HCT116 (cell line): ENCODE results near the gene ITM2B. TPM values are rescaled to one million over a fixed set of nuclear protein-coding genes. Genes with fewer than 3 reads are reported as not detected.

ENCODE experiments used
- ATAC-seq: fragments of 200-7000 bp; cut with Tn5 transposase; 2 replicates; pipeline ENCODE4 v1.9.1; 2020; ENCODE audit warnings: mild to moderate bottlenecking, moderate library complexity
- BruUV-seq: library from RNA; stranded (reverse); fragments of 400-500 nt; replicated peaks from 2 replicates; lab custom pipeline; 2021; lab: Mats Ljungman, UMichigan
- CTCF ChIA-PET: fragments of 300-600 bp; sonication (Branson Sonifier 250); formaldehyde crosslinking; loops from one replicate; lab custom pipeline; 2021; ENCODE audit warnings: antibody characterized with exemption; lab: Charles Lee
- POLR2A ChIA-PET: fragments of 300-600, 350-600 bp; sonication (Branson Sonifier 250); formaldehyde crosslinking; loops from one replicate; lab custom pipeline; 2021; ENCODE audit warnings: antibody characterized with exemption; lab: Charles Lee
- RAD21 ChIA-PET, 2 experiments: fragments of 300-600 bp; sonication (Branson Sonifier 250); formaldehyde crosslinking; loops; one replicate each; lab custom pipeline; 2023; ENCODE audit warnings: low total read pairs in 2 of 2; ENCODE audit not compliant: uncharacterized antibody in 2 of 2, unreplicated experiment in 2 of 2, low non-redundant PET in 1 of 2; lab: Charles Lee
- DNase-seq: peaks from one replicate; pipeline ENCODE4 v3.0.0-alpha.2; 2010; ENCODE audit warnings: low read depth, low spot score
- H2AFZ ChIP-seq: fragments of 200-600 bp; shearing (Covaris generic), sonication (generic); 2 replicates; pipeline ENCODE4 v1.6.1; 2017; ENCODE audit warnings: low read depth, mixed run types, mixed read lengths, antibody characterized with exemption, low read length; ENCODE audit not compliant: poor library complexity, severe bottlenecking
- H3K27ac ChIP-seq: 2 replicates; pipeline ENCODE4 v1.5.1; 2012; ENCODE audit warnings: low read depth, low read length
- H3K27me3 ChIP-seq: fragments of 200-600 bp; sonication (generic); 2 replicates; pipeline ENCODE4 v1.6.1; 2016; ENCODE audit warnings: mixed run types, low read length, mixed read lengths; ENCODE audit not compliant: insufficient read depth
- H3K36me3 ChIP-seq, 2 experiments: fragments of 200-500 bp in 1 of 2; fragments of 200-600 bp in 1 of 2; sonication (Bioruptor generic) in 1 of 2; sonication (generic) in 1 of 2; 2 replicates each; pipeline versions ENCODE4 v1.5.1 to v1.6.1; 2014 to 2016; ENCODE audit warnings: low read length in 2 of 2, inconsistent platforms in 1 of 2, mixed read lengths in 1 of 2, mixed run types in 1 of 2; ENCODE audit not compliant: insufficient read depth in 2 of 2, control insufficient read depth in 1 of 2
- H3K4me1 ChIP-seq, 2 experiments: fragments of 200-600 bp in 1 of 2; sonication (generic) in 1 of 2; 2 replicates each; pipeline versions ENCODE4 v1.5.1 to v1.6.1; 2012 to 2017; ENCODE audit warnings: low read length in 2 of 2, inconsistent platforms in 1 of 2, mild to moderate bottlenecking in 1 of 2, mixed read lengths in 1 of 2, mixed run types in 1 of 2, moderate library complexity in 1 of 2; ENCODE audit not compliant: insufficient read depth in 2 of 2, control insufficient read depth in 1 of 2
- H3K4me2 ChIP-seq: fragments of 200-600 bp; sonication (generic); 2 replicates; pipeline ENCODE4 v1.6.1; 2017; ENCODE audit warnings: mixed run types, low read length, mixed read lengths
- H3K4me3 ChIP-seq, 2 experiments: fragments of 200-600 bp in 1 of 2; sonication (generic) in 1 of 2; replicated peaks in 1 of 2; 2 replicates each; pipeline ENCODE4 v1.5.1; 2011 to 2016; ENCODE audit warnings: low read length in 2 of 2, control low read depth in 1 of 2, low read depth in 1 of 2, mild to moderate bottlenecking in 1 of 2, mixed read lengths in 1 of 2, mixed run types in 1 of 2
- H3K79me2 ChIP-seq: fragments of 200-600 bp; sonication (generic); 2 replicates; pipeline ENCODE4 v1.6.1; 2017; ENCODE audit warnings: mild to moderate bottlenecking, mixed run types, low read length, moderate library complexity, mixed read lengths; ENCODE audit not compliant: insufficient read depth
- H3K9ac ChIP-seq: fragments of 200-600 bp; sonication (generic); 2 replicates; pipeline ENCODE4 v1.6.1; 2016; ENCODE audit warnings: low read length, mixed read lengths
- H3K9me2 ChIP-seq: fragments of 200-600 bp; sonication (generic), shearing (Covaris generic); 2 replicates; pipeline ENCODE4 v1.6.1; 2017; ENCODE audit warnings: mixed run types, mild to moderate bottlenecking, moderate library complexity; ENCODE audit not compliant: insufficient read depth
- H3K9me3 ChIP-seq, 2 experiments: fragments of 200-500 bp in 1 of 2; fragments of 200-600 bp in 1 of 2; sonication (Bioruptor generic) in 1 of 2; sonication (generic) in 1 of 2; 2 replicates each; pipeline ENCODE4 v1.6.1; 2014 to 2017; ENCODE audit warnings: low read length in 2 of 2, mixed read lengths in 2 of 2, inconsistent platforms in 1 of 2, low read depth in 1 of 2, mild to moderate bottlenecking in 1 of 2, mixed run types in 1 of 2, moderate library complexity in 1 of 2; ENCODE audit not compliant: control insufficient read depth in 1 of 2, insufficient read depth in 1 of 2
- H4K20me1 ChIP-seq: fragments of 200-600 bp; sonication (generic), shearing (Covaris generic); 2 replicates; pipeline ENCODE4 v1.6.1; 2017; ENCODE audit warnings: mixed run types, mild to moderate bottlenecking, moderate library complexity; ENCODE audit not compliant: insufficient read depth
- CBX3 ChIP-seq: IDR thresholded peaks from 2 replicates; pipeline ENCODE4 v1.6.1; 2012; ENCODE audit warnings: low read depth
- CEBPB ChIP-seq: IDR thresholded peaks from 2 replicates; pipeline ENCODE4 v1.6.1; 2012; ENCODE audit warnings: low read depth
- EGR1 ChIP-seq: IDR thresholded peaks from 2 replicates; pipeline ENCODE4 v1.6.1; 2012; ENCODE audit warnings: low read depth
- EZH2phosphoT487 ChIP-seq: fragments of 200-600 bp; IDR thresholded peaks from 2 replicates; pipeline ENCODE4 v1.6.1; 2018; ENCODE audit warnings: antibody characterized with exemption, borderline replicate concordance
- JUND ChIP-seq: IDR thresholded peaks from 2 replicates; pipeline ENCODE4 v1.6.1; 2012
- RAD21 ChIP-seq: IDR thresholded peaks from 2 replicates; pipeline ENCODE4 v1.6.1; 2012; ENCODE audit warnings: low read depth, mild to moderate bottlenecking
- SIN3A ChIP-seq: IDR thresholded peaks from 2 replicates; pipeline ENCODE4 v1.6.1; 2012; ENCODE audit warnings: low read depth
- SRF ChIP-seq: IDR thresholded peaks from 2 replicates; pipeline ENCODE4 v1.6.1; 2012; ENCODE audit warnings: low read depth
- TCF7L2 ChIP-seq: IDR thresholded peaks from 2 replicates; pipeline ENCODE4 v1.7.0; 2011; ENCODE audit warnings: borderline replicate concordance, inconsistent platforms; ENCODE audit not compliant: insufficient read depth, insufficient read length; ENCODE audit errors: extremely low read depth
- ZNF274 ChIP-seq: fragments of 200-500 bp; sonication (Bioruptor generic); IDR thresholded peaks from 2 replicates; pipeline ENCODE4 v1.6.1; 2014; ENCODE audit warnings: mild to moderate bottlenecking, low read depth, low read length, inconsistent platforms
- intact Hi-C: fragments of 100-400 bp; cut with micrococcal nuclease; formaldehyde crosslinking; loops from 2 replicates; pipeline ENCODE4 v1.10.0; 2022
- total RNA-seq: library from RNA; stranded (reverse); gene quantifications from one replicate; pipeline ENCODE4 v1.2.1, GENCODE V29; 2021; ENCODE audit not compliant: unreplicated experiment
- TF ChIP-seq, protein P1 (sequence below): IDR thresholded peaks from 2 replicates; pipeline ENCODE4 v1.6.1; 2012
- TF ChIP-seq, protein P2 (sequence below): IDR thresholded peaks from 2 replicates; pipeline ENCODE4 v1.6.1; 2012; ENCODE audit warnings: low read depth
- TF ChIP-seq, protein P3 (sequence below), 3 experiments: fragments of 200-600 bp in 1 of 3; sonication (generic) in 1 of 3; IDR thresholded peaks in 2 of 3; conservative IDR thresholded peaks in 1 of 3; 2 replicates each; pipeline ENCODE4 v1.5.1; 2012 to 2017; ENCODE audit warnings: low read depth in 2 of 3, low read length in 2 of 3, antibody characterized with exemption in 1 of 3, borderline replicate concordance in 1 of 3, control low read depth in 1 of 3, mild to moderate bottlenecking in 1 of 3, mixed read lengths in 1 of 3, mixed run types in 1 of 3, moderate library complexity in 1 of 3; ENCODE audit not compliant: insufficient read depth in 1 of 3

ITM2B gene
- total RNA-seq, 1 experiment from 2014 or later, result 124 TPM

DNA sequence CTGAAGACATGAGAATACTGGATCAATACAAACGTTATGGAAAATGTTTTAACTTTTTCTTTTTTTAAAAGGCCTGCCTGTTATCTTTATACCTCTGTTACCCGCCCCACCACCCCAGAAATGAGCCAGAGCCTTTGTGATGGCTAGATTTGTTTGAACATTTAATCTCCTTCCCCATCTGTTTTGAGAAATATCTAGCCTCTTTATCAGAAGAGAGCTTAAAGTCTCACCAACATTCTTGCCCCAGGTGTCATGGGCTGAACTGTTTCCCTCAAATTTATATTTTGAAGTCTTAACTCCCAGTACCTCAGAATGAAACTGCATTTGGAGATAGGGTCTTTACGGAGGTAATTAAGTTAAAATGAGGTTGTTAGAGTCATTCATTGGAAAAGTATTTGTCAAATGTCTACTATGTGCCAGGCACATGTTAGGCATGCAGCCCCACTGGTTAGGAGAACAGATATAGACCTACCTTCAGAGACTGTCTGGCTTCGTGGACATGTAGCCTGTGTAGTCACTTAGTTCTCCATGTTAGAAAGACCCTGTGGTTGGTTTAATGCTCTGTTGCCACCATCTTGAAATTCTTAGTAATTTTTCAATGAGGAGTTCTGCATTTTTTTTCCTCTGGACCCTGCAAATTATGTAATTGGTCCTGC is 64.3 kb downstream of the ITM2B start:
- H3K27me3 ChIP-seq, result no peaks in the 10 kb centered on the region

DNA sequence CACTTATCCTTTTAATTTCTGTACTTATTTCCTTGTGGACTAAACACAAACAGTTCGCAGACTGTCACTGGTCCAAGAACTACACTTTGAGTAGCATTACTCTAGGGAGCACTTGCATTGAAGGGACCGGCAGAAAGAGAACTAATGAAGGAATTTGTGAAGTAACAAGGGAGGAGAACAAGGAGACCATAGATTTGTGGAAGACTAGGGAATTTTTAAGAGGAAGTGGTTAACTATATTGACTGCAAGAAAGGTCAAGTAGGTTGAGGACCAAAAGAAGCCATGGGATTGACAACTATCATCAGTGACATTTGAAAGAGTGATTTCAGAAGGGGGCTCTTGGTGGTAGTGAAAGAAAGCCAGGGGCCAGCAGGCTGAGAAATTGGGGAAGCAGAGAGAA is 66.6 kb downstream of the ITM2B start:
- Histone ChIP-seq H3K9me2 (no peaks in the 10 kb centered on the region), H3K36me3 (no peaks in the 10 kb centered on the region), H3K79me2 (peaks cover 6% of the 10 kb centered on the region), H3K9me3 (no peaks in the 10 kb centered on the region), H3K4me1 (peaks cover 3 to 5% of the 10 kb centered on the region in 2 experiments; a peak in 3 of 4 replicates), H3K27me3 (no peaks in the 10 kb centered on the region), H4K20me1 (no peaks in the 10 kb centered on the region), H3K9ac (no peak overlapping the region), H3K4me2 (no peak overlapping the region), H3K4me3 (no peak overlapping the region), H2AFZ (no peak overlapping the region), H3K27ac (no peak overlapping the region)
- intact Hi-C loops, result no loop called here
- DNase-seq, result no peak
- ChIA-PET CTCF (no interaction called here), POLR2A (no interaction called here), RAD21 (no interaction called here)
- no peak for ATAC-seq
- BruUV-seq, result no TSS peak
- TF ChIP-seq SRF, result no peak
- TF ChIP-seq CBX3, result no peak
- TF ChIP-seq SIN3A, result no peak
- no peak for TF ChIP-seq TCF7L2
- no peak for TF ChIP-seq EZH2phosphoT487
- TF ChIP-seq, protein P1, sequence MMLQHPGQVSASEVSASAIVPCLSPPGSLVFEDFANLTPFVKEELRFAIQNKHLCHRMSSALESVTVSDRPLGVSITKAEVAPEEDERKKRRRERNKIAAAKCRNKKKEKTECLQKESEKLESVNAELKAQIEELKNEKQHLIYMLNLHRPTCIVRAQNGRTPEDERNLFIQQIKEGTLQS, result no peak
- no peak for TF ChIP-seq CEBPB
- TF ChIP-seq, protein P2, sequence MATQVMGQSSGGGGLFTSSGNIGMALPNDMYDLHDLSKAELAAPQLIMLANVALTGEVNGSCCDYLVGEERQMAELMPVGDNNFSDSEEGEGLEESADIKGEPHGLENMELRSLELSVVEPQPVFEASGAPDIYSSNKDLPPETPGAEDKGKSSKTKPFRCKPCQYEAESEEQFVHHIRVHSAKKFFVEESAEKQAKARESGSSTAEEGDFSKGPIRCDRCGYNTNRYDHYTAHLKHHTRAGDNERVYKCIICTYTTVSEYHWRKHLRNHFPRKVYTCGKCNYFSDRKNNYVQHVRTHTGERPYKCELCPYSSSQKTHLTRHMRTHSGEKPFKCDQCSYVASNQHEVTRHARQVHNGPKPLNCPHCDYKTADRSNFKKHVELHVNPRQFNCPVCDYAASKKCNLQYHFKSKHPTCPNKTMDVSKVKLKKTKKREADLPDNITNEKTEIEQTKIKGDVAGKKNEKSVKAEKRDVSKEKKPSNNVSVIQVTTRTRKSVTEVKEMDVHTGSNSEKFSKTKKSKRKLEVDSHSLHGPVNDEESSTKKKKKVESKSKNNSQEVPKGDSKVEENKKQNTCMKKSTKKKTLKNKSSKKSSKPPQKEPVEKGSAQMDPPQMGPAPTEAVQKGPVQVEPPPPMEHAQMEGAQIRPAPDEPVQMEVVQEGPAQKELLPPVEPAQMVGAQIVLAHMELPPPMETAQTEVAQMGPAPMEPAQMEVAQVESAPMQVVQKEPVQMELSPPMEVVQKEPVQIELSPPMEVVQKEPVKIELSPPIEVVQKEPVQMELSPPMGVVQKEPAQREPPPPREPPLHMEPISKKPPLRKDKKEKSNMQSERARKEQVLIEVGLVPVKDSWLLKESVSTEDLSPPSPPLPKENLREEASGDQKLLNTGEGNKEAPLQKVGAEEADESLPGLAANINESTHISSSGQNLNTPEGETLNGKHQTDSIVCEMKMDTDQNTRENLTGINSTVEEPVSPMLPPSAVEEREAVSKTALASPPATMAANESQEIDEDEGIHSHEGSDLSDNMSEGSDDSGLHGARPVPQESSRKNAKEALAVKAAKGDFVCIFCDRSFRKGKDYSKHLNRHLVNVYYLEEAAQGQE, result no peak
- TF ChIP-seq ZNF274, result no peak
- TF ChIP-seq, protein P3, sequence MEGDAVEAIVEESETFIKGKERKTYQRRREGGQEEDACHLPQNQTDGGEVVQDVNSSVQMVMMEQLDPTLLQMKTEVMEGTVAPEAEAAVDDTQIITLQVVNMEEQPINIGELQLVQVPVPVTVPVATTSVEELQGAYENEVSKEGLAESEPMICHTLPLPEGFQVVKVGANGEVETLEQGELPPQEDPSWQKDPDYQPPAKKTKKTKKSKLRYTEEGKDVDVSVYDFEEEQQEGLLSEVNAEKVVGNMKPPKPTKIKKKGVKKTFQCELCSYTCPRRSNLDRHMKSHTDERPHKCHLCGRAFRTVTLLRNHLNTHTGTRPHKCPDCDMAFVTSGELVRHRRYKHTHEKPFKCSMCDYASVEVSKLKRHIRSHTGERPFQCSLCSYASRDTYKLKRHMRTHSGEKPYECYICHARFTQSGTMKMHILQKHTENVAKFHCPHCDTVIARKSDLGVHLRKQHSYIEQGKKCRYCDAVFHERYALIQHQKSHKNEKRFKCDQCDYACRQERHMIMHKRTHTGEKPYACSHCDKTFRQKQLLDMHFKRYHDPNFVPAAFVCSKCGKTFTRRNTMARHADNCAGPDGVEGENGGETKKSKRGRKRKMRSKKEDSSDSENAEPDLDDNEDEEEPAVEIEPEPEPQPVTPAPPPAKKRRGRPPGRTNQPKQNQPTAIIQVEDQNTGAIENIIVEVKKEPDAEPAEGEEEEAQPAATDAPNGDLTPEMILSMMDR (IDR thresholded peaks at IDR 0.05 in 2 of 3, conservative IDR thresholded peaks at IDR 0.05 in 1 of 3; ENCODE audit: borderline replicate concordance in 1 of 3, insufficient read depth in 1 of 3, low read depth in 2 of 3, low read length in 2 of 3), result no peak
- TF ChIP-seq RAD21, result no peak
- no peak for TF ChIP-seq EGR1

More for the DNA sequence above, 64.3 kb downstream of the ITM2B start:
- no peak overlapping the region for H2AFZ ChIP-seq
- no peak overlapping the region for H3K9ac ChIP-seq
- ChIA-PET CTCF (no interaction called here), POLR2A (no interaction called here), RAD21 (no interaction called here)
- no peak for TF ChIP-seq CBX3
- no peak for TF ChIP-seq RAD21
- no peak for TF ChIP-seq SRF
- no peak for TF ChIP-seq JUND
- no peak for ATAC-seq
- no peaks in the 10 kb centered on the region for H3K79me2 ChIP-seq
- intact Hi-C loops, result no loop called here
- H3K4me1 ChIP-seq, result peaks cover 0 to under 1% of the 10 kb centered on the region in 2 experiments; a peak in 1 of 4 replicates
- BruUV-seq, result no TSS peak
- no peak overlapping the region for H3K4me2 ChIP-seq
- H4K20me1 ChIP-seq, result no peaks in the 10 kb centered on the region
- H3K36me3 ChIP-seq, result no peaks in the 10 kb centered on the region
- H3K9me2 ChIP-seq, result no peaks in the 10 kb centered on the region
- DNase-seq, result no peak
- H3K4me3 ChIP-seq, result no peak overlapping the region
- H3K27ac ChIP-seq, result no peak overlapping the region
- no peaks in the 10 kb centered on the region for H3K9me3 ChIP-seq
